ENCODE measurements around the gene RASA3. TPM values are rescaled to one million over a fixed set of nuclear protein-coding genes. Genes with fewer than 3 reads are reported as not detected.
A peak's percentile ranks its signal among the peaks of the same experiment; 100 is the strongest.

The RASA3 gene
- polyA plus RNA-seq, 1 donor from 2014 or later: 52.8 TPM

DNA sequence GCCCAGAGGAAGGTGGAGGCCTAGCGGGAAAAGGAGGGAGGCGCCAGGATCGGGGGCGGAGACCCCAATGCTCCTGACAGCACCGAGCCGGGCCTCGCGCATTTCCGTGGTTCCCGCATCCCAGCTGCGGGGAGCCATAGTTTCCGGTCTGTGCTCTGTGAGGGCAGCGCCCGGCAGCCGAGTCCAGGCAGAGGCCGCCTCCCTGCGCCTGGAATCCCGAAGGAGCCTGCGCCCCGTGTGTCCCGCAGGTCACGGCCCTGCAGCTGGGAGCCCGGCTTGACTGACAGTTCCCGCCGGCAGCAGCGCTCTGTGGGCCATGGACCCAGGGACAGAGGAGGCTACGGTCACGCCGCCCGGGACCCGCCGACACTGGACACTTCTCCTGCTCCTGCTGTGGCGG is 84.0 kb downstream of the RASA3 start:
- Mint-ChIP-seq H3K9me3 (no peaks in the 10 kb centered on the region), H3K4me1 (peaks cover 43 to 61% (median 57%) of the 10 kb centered on the region in 3 donors), H3K27me3 (no peaks in the 10 kb centered on the region), H3K4me3 (peak overlapping the region in 3 of 4 donors; percentile 51 to 93 (median 86)), H3K36me3 (peaks cover 13% of the 10 kb centered on the region), H3K27ac (peak overlapping the region in 2 of 3 donors; percentile 90 to 92)

DNA sequence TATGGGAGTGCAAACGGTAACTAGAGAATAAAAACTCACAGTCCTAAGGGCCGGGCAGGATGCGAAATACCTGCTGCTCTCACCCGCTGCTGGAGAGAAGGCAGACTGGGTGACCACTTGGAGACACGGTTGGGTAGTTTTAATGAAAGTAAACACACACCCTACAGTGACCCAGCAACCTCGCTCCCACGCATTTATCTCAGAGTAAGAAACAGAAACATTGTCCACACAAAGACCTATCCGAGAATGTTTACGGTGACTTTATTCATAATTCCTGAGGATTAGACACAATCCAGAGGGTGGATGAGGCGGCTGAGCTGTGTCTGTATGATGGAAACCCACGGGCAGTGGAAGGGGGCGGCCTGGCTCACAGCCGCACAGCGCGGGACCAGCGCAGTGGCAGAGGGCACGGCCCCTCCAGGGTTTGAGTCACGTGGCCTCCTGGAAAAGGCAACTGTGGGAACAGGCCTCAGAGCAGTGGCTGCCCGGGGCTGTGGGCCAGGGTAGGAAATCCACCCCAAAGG is 85.0 kb downstream of the RASA3 start:
- H3K9me3 Mint-ChIP-seq: no peaks in the 10 kb centered on the region
- H3K27me3 Mint-ChIP-seq: no peaks in the 10 kb centered on the region
- H3K27ac Mint-ChIP-seq: peak overlapping the region; percentile 78 to 90 (median 81)
- peak overlapping the region; percentile 51 to 93 (median 82) for H3K4me3 Mint-ChIP-seq
- peaks cover 43 to 57% (median 54%) of the 10 kb centered on the region in 3 donors for H3K4me1 Mint-ChIP-seq
- peaks cover 10% of the 10 kb centered on the region for H3K36me3 Mint-ChIP-seq

DNA sequence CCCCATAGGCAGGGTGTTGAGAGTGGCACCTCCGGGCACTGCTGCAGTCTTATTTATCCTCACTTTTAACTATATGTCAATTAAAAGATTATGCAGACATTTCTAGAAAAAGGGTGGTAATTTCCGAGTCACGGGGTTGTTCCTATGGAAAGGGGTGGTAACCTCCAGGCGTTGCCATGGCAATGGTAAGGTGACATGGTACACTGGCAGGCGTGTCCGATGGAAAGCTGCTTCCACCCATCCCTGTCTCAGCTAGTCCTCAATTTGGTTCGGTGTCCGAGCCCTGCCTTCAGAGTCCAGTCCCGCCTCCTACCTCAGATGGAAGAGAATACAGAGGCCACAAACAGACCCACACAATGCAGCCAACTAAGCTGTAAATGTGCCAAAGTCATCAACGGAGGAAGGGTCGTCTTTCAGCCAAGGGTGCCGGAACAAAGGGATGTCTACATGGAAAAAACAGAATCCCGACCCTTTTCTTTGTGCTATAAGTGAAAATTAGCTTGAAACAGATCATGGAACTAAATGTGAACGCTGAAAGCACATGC is 85.9 kb downstream of the RASA3 start:
- Mint-ChIP-seq H3K9me3 (no peaks in the 10 kb centered on the region), H3K4me1 (peaks cover 37 to 50% (median 46%) of the 10 kb centered on the region in 3 donors), H3K27ac (peak overlapping the region in 2 of 3 donors; percentile 81 to 90), H3K27me3 (no peaks in the 10 kb centered on the region), H3K4me3 (peak overlapping the region in 3 of 4 donors; percentile 5 to 93 (median 77)), H3K36me3 (peaks cover 7% of the 10 kb centered on the region)

DNA sequence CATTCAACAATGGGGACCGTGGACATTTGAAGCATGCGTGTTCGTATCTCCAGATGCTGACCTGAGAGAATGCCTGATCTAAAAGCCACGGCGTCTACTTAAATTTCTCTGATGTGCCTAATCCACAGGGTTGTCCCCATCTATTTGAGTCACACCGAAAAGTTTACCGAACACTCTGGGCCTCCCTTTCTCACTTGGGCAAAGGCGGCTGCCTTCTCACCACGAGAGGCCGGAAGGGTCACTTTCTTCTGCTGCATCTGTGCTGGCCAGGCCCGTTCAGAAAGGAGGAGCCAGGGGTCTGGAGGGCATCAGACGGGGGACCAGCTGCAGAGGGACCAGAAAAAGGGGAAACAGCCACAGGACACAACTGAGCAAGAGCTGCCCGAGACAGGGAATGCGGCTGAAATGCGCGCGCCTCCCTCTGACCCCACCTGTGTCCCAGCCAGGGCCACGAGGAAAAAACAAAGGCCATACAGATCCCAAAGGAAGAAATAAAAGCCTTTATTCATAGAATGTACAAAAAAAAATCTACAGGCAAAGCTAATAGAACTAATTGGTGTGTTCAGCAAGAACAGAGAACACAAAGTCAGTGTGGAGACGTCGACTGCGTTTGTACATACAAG is 87.2 kb downstream of the RASA3 start:
- Mint-ChIP-seq H3K27ac (peak overlapping the region; percentile 80 to 83 (median 81)), H3K4me1 (peaks cover 37 to 44% (median 41%) of the 10 kb centered on the region in 3 donors), H3K9me3 (no peaks in the 10 kb centered on the region), H3K36me3 (peaks cover 7% of the 10 kb centered on the region), H3K4me3 (no peak overlapping the region), H3K27me3 (no peaks in the 10 kb centered on the region)

DNA sequence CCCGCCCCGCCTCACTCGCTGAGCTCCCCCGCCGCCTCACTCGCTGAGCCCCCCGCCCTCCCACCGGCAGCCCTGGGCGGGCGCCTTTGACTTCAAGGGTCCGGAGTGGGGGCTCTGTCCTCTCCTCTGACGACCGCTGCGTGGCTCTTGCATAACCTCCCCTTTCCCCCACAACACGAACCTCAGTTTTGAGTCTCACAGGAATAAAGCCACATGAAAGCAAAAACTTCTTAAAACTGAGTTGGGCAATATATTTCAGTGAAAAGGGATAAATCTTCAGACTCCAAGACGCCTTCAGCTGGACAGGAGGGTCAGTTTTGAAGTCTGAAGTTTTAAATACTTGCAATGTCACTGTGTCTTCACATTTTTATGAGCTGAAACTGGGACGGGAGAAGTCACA is 87.9 kb downstream of the RASA3 start:
- Mint-ChIP-seq H3K4me3 (peak overlapping the region in 1 of 4 donors; percentile 23), H3K27me3 (no peaks in the 10 kb centered on the region), H3K36me3 (peaks cover 6% of the 10 kb centered on the region), H3K27ac (peak overlapping the region; percentile 23 to 83 (median 67)), H3K9me3 (no peaks in the 10 kb centered on the region), H3K4me1 (peaks cover 37 to 40% (median 38%) of the 10 kb centered on the region in 3 donors)

DNA sequence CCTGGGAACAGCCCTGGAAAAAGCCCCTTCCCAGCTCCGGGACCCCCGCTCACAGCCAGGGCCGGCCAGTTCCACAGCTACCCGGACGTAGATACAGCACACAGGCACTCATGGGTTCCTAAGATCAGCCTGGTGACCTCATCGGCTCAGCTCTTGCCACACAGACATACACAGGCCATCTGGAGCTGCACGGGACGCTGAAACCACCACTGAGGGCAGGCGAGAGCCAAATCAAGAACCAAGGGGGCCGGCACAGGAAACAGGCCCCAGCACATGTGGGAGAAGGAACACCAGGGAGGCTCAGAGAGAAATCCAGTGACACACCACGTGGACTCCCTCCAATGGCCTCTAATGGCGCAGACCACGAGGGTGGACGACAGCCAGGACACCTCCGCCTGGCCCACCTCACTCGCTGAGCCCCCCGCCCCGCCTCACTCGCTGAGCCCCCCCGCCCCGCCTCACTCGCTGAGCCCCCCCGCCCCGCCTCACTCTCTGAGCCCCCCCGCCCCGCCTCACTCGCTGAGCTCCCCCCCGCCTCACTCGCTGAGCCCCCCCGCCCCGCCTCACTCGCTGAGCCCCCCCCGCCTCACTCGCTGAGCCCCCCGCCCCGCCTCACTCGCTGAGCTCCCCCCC is 88.9 kb downstream of the RASA3 start:
- Mint-ChIP-seq H3K36me3 (peaks cover 4% of the 10 kb centered on the region), H3K4me3 (peak overlapping the region in 2 of 4 donors; percentile 62 to 68), H3K9me3 (no peaks in the 10 kb centered on the region), H3K27me3 (no peaks in the 10 kb centered on the region), H3K4me1 (peaks cover 32 to 33% (median 32%) of the 10 kb centered on the region in 3 donors), H3K27ac (peak overlapping the region; percentile 87 to 94 (median 93))

DNA sequence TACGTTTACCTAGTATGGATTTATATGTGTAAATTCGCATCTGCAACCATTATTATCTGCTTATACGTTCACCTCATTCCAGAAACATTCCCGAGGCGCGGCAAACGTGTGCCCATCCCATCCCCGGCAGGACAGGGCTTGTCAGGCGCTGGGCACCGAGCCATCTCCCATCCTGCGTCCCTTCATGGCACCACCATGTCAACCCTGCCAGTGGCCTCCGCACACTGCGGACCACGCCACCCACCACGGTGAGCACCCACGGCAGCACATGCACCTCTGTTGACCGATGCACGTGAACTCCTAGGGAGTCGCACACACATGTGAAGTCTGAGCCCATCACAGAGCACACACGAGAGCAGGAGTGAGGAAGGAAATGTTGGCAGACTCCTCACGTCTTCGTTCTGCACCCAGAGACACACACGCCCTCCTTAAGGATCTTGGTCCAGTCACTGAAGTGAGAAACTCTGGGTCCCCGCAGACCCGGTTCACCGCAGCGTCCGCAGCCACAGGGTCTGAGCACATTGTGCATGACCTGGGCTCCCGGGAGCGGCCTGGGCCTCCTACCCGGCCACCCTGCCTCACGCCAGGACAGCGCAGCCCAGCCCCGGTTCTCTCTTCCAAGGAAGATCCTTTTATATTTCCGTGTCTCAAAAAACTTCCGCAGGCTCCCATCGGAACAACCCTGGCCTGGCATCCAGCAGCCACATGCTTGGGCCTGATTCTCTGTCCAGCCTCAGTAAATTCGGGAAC is 90.2 kb downstream of the RASA3 start:
- Mint-ChIP-seq H3K27ac (peak overlapping the region in 1 of 3 donors; percentile 66), H3K4me3 (no peak overlapping the region), H3K36me3 (peaks cover 5% of the 10 kb centered on the region), H3K4me1 (peaks cover 28 to 30% (median 29%) of the 10 kb centered on the region in 3 donors), H3K9me3 (no peaks in the 10 kb centered on the region), H3K27me3 (no peaks in the 10 kb centered on the region)

DNA sequence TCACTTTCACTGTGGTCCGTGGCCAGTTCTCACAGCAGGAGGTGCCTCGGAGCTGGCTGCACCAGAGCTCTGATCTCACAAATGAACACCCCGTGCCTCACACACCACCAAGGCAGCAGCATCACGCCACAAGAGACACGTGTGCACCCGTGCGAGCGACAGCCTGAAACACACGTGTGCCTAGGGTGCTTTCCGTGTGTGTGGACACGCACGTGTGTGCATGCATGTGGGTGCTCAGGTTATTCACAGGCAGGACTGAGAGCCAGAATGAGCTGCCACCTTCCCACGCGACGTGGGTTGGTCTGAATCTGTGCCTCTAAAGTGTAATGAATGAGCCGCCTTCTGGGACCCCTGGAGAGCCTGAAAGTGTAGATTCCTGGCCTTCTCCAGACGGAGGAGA is 90.9 kb downstream of the RASA3 start:
- Mint-ChIP-seq H3K27me3 (no peaks in the 10 kb centered on the region), H3K27ac (no peak overlapping the region), H3K9me3 (no peaks in the 10 kb centered on the region), H3K36me3 (peaks cover 2% of the 10 kb centered on the region), H3K4me3 (no peak overlapping the region), H3K4me1 (peaks cover 21 to 26% (median 23%) of the 10 kb centered on the region in 3 donors)

DNA sequence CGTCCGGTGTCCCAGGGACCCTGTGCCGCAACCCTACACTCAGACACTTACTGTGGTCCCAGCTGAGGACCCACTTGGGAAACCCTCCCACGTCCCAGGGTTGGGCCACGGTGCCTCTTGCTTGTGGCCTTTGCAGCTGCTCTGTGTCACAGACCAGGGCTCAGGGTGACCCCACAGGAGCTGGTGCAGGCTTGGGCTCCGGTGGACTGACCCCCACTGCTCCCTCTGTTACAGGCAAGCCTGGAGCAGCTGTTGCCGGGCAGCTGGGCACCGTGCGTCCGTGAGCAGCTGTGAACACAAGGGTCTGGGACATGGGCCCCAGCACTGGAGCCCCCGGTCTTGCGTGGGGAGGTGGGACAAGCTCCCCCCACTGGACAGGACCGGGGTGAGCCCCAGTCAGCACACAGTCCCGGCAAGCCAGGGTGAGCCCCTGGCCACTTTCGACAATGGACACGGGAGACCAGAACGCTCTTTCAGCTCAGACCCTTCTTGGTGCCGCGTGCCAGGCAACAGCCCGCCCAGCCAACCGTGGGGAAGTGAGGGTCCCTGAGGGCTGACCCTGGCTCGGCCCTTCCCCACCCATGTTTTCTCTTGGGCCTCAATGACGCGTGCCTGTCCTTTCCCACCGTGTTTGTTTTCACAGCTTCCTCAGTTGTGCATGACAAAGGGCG is 92.8 kb downstream of the RASA3 start:
- Mint-ChIP-seq H3K27ac (no peak overlapping the region), H3K4me3 (no peak overlapping the region), H3K36me3 (peaks cover 2% of the 10 kb centered on the region), H3K9me3 (no peaks in the 10 kb centered on the region), H3K27me3 (no peaks in the 10 kb centered on the region), H3K4me1 (peaks cover 10 to 12% (median 11%) of the 10 kb centered on the region in 3 donors)

DNA sequence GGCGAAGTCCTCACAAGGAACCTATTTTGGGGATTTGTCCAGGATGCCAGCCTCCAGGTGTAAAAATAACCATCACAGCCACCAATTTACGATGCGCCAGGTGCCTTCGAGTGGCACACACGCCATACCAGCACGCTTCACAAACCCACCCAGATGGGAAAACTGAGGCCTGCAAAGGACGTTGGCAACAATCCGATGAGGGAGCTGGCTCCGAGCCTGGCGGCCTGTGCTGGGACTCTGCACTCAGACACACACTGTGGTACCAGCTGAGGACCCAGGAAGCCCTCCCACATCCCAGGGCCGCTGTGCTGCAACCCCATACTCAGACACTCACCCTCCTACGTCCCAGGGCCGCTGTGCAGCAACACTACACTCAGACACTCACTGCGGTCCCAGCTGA is 93.5 kb downstream of the RASA3 start:
- H3K9me3 Mint-ChIP-seq: no peaks in the 10 kb centered on the region
- peaks cover 8 to 13% (median 12%) of the 10 kb centered on the region in 3 donors for H3K4me1 Mint-ChIP-seq
- no peak overlapping the region for H3K27ac Mint-ChIP-seq
- H3K4me3 Mint-ChIP-seq: no peak overlapping the region
- no peaks in the 10 kb centered on the region for H3K27me3 Mint-ChIP-seq
- peaks cover 2% of the 10 kb centered on the region for H3K36me3 Mint-ChIP-seq

DNA sequence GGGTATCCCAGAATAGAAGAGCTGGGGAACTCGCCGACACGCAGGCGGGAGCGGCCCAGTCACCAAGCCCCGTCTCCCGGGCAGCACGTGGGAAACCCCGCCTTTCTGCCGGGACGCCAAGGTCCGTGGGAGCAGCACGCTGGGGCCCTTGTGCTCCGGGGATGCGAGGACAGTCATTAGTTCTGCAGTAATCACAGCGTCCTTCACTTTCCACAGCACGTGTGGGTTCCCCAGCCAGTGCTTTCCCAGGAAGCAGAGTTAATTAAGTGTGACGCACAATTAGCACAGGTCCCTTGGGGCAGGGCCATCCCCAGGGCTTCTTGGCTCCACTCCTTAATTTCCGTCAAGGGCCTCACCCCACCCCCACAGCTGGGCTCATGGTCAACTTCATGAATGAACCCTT is 94.2 kb downstream of the RASA3 start:
- peaks cover 4 to 10% (median 10%) of the 10 kb centered on the region in 3 donors for H3K4me1 Mint-ChIP-seq
- no peaks in the 10 kb centered on the region for H3K27me3 Mint-ChIP-seq
- H3K4me3 Mint-ChIP-seq: no peak overlapping the region
- no peak overlapping the region for H3K27ac Mint-ChIP-seq
- H3K36me3 Mint-ChIP-seq: peaks cover 2% of the 10 kb centered on the region
- H3K9me3 Mint-ChIP-seq: no peaks in the 10 kb centered on the region

DNA sequence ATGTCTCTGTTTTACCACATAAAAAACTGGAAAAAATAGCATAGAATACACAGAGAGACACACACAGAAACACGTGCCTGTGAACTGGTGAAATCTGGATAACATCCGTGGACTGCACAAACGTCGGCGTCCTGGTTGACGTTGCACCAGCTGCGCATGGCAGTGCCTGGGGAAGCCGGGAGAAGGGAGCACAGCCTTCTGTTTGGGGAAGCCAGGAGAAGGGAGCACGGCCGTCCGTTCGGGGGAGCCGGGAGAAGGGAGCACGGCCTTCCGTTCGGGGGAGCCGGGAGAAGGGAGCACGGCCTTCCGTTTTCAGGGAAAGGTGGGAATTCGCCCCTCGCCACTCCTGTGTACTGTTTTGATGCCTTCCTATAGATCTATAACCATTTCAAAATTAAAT is 94.7 kb downstream of the RASA3 start:
- Mint-ChIP-seq H3K27me3 (no peaks in the 10 kb centered on the region), H3K4me3 (no peak overlapping the region), H3K4me1 (peaks cover 0 to 9% (median 7%) of the 10 kb centered on the region in 3 donors)

DNA sequence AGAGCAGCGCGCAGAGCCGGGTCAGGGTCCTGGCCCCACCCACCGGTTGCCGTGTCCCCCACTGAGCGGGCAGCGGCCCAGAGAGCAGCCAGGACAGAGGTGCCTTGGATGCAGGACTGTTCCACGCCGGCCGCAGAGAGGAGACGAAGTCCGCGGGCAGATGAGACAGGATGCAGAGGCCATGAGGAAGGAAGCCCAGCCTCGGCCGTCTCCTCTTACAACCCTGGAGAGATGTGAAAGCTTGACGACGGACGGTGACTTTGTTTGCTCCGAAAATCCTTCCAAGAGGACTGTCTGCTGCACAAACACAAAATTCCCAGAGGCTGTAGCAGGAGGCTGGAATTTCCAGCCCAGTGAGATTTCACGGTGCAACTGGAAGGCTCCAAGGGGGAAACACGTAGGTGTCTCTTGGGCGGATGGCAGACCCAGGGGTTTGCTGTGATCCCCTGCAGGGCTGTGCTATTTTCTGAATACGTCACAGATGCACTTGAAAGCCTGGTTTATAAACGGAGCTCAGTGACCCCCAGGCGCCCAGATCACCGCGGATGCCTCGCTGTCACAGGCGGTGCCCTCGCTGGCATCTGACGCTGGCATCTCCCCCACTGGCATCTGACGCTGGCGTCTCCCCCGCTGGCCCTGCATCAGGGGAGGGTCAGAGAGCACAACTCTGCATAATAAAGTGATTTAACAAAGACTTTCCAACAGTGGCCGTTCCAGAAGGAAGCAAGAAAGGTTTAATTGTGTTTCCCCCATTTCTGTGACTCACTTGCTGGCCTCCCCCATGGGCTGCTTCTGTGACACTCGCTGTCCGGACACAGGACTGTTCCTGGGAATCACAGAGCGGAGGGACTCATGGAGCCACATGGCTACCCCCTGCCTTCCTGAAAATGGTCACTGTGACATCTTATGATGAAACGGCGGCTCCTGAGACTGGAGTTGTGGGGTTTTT is 96.6 kb downstream of the RASA3 start:
- no peaks in the 10 kb centered on the region for H3K27me3 Mint-ChIP-seq
- peak overlapping the region in 2 of 3 donors; percentile 57 to 71 for H3K27ac Mint-ChIP-seq
- H3K36me3 Mint-ChIP-seq: peaks cover 2% of the 10 kb centered on the region
- H3K4me1 Mint-ChIP-seq: peaks cover 0 to 11% (median 8%) of the 10 kb centered on the region in 3 donors
- H3K9me3 Mint-ChIP-seq: no peaks in the 10 kb centered on the region
- no peak overlapping the region for H3K4me3 Mint-ChIP-seq

More for the DNA sequence above, 94.7 kb downstream of the RASA3 start:
- peaks cover 2% of the 10 kb centered on the region for H3K36me3 Mint-ChIP-seq
- no peaks in the 10 kb centered on the region for H3K9me3 Mint-ChIP-seq
- peak overlapping the region in 1 of 3 donors; percentile 32 for H3K27ac Mint-ChIP-seq
